NB4 (cell line): ENCODE data around the gene ARAP3.
A peak's percentile ranks its signal among the peaks of the same experiment; 100 is the strongest.

Source experiments
- DNase-seq: peaks from one replicate; pipeline ENCODE4 v3.0.0; 2010; ENCODE audit warnings: low read depth
- H3K4me3 ChIP-seq: one replicate; pipeline ENCODE4 v1.5.1; 2011; ENCODE audit warnings: mild to moderate bottlenecking, low read depth, low read length, moderate library complexity
- MYC ChIP-seq: IDR thresholded peaks from 2 replicates; pipeline ENCODE4 v1.6.1; 2011; ENCODE audit warnings: low read depth, low read length
- POLR2A ChIP-seq: IDR thresholded peaks from 2 replicates; pipeline ENCODE4 v1.6.1; 2011; ENCODE audit warnings: mild to moderate bottlenecking; ENCODE audit not compliant: insufficient read length; ENCODE audit errors: extremely low read depth
- TF ChIP-seq, protein P1 (sequence below): IDR thresholded peaks from 2 replicates; pipeline ENCODE4 v1.6.1; 2011; ENCODE audit warnings: low read depth, low read length
- TF ChIP-seq, protein P2 (sequence below): IDR thresholded peaks from one replicate; pipeline ENCODE4 v1.5.1; 2012; ENCODE audit warnings: low read depth, low read length

Gene ARAP3

DNA sequence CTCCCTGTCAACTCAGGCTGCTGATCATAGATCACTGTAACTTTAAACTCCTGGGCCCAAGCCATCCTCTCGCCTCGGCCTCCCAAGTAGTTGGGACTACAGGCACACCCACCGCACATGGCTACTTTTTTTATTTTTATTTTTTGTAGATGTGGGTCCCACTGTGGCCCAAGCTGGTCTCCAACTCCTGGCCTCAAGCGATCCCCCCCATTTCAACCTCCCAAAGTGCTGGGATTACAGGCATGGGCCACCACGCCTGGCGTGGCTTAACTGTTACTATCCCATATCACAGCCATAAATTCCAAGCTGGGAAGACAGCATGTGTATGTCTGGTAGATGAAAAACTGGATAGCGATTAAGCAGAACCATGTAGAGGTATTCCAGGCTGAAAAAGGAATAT lies 46.4 kb downstream of the ARAP3 start:
- no peak for DNase-seq
- H3K4me3 ChIP-seq, result peak overlapping the region; percentile 96
- TF ChIP-seq, protein P1, sequence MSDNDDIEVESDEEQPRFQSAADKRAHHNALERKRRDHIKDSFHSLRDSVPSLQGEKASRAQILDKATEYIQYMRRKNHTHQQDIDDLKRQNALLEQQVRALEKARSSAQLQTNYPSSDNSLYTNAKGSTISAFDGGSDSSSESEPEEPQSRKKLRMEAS, result no peak
- TF ChIP-seq, protein P2, sequence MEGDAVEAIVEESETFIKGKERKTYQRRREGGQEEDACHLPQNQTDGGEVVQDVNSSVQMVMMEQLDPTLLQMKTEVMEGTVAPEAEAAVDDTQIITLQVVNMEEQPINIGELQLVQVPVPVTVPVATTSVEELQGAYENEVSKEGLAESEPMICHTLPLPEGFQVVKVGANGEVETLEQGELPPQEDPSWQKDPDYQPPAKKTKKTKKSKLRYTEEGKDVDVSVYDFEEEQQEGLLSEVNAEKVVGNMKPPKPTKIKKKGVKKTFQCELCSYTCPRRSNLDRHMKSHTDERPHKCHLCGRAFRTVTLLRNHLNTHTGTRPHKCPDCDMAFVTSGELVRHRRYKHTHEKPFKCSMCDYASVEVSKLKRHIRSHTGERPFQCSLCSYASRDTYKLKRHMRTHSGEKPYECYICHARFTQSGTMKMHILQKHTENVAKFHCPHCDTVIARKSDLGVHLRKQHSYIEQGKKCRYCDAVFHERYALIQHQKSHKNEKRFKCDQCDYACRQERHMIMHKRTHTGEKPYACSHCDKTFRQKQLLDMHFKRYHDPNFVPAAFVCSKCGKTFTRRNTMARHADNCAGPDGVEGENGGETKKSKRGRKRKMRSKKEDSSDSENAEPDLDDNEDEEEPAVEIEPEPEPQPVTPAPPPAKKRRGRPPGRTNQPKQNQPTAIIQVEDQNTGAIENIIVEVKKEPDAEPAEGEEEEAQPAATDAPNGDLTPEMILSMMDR, result no peak
- TF ChIP-seq POLR2A, result no peak
- TF ChIP-seq MYC, result no peak

DNA sequence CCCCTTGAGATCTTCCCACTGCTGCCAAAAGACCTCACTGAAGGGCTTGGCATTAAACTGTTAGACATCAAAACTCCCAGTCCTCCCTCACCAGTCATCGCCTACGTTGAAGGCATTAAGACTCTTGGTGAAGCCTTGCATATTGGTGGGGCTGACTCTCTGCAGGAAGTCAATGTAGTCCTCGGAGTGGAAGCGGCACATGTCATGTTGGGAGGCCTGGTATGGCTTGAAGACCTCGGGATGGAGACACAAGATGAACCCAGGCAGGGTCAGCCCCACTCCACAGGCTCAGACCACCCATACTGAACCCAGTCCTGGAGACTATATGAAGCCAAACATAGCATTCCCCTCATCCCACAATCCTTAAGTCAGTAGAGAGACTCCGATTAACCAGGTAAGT lies 47.3 kb downstream of the ARAP3 start:
- no peak for DNase-seq
- H3K4me3 ChIP-seq, result peak overlapping the region; percentile 8
- TF ChIP-seq MYC (no peak), POLR2A (no peak)
- TF ChIP-seq, protein P1, result no peak
- TF ChIP-seq, protein P2, result no peak

DNA sequence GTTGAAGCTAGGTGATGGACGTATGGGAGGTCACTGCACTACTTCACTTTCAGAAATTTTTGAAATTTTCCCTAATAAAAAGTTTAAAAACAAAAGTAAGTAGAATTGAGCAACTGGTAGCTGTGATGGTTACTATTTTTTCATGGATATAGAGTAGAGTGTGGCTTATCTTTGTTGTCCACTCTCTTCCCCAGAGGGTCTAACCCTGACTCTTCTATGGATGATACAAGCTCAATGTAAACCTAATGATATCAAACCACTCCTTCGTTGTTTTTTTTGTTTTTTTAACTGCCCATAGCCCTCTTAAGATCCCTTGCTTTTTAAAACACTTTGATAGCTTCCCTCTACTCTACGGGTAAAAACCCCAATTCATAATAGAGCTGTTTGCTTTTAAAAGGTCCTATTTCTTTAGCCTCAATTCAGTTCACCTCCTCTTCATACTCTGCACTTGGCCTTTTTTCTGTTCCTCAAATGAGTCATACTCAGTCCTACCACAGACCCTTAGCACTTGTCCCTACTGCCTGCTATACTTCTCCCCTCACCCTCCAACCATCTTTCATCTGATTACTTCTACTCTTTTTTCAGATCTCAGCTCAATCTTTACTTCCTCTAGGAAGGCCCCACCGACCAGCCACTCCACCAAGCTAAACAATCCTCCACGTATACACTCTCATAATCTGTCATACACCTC lies 48.0 kb downstream of the ARAP3 start:
- H3K4me3 ChIP-seq, result no peak overlapping the region
- TF ChIP-seq, protein P2, result no peak
- TF ChIP-seq, protein P1, result no peak
- TF ChIP-seq POLR2A, result no peak
- no peak for TF ChIP-seq MYC
- DNase-seq, result peak; percentile 60

DNA sequence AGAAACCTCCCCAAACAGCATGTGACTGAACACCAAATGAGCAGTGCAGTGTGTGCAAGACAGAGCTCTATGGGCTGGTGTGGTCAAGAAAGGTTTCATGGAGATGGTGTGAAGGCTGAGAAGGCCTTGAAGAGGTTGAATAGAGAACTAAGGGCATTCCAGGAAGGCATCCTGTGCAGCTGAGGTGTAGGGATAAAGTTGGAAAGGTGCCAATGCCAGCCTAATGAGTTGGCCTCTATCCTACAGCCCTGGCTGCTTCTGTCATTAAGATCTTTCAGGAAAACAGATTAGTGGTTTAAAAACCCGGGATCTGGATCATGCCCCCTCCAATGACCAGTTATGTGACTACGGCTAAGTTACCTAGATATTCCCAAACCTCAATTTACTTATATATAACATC lies 49.4 kb downstream of the ARAP3 start:
- no peak overlapping the region for H3K4me3 ChIP-seq
- DNase-seq, result no peak
- TF ChIP-seq MYC, result no peak
- TF ChIP-seq, protein P1, result no peak
- TF ChIP-seq, protein P2, result no peak
- TF ChIP-seq POLR2A, result no peak

DNA sequence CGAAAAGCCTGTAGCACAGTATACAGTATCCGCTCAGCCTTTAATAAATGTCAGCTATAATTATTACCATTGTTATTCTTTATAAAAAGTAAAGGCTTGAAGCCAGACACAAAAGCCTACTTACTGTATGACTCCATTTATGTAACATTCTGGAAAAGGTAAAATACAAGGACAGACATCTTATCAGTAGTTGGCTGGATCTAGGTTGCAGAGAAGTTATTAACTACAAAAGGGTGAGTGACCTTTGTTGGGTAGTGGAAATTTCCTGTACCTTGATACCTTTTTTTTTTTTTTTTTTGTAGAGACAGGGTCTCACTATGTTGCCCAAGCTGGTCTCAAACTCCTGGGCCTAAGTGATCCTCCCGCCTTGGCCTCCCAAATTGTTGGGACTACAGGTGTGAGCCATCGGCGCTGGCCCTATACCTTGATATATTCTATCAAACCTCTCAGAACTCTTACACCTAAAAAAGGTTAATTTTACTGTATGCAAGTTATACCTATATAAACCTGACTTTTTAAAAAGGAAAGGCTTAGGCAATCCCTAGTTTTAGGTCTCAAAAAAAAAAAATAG lies 51.4 kb downstream of the ARAP3 start:
- no peak for DNase-seq
- H3K4me3 ChIP-seq, result no peak overlapping the region
- no peak for TF ChIP-seq MYC
- TF ChIP-seq, protein P2, result no peak
